ENCODE data around the gene DNAH2. TPM values are rescaled to one million over a fixed set of nuclear protein-coding genes. Genes with fewer than 3 reads are reported as not detected.

Gene DNAH2
- total and polyA plus RNA-seq, 2 donors (not counting 1 experiment from before 2014, with no cell fraction given): 0.08 to 0.17 TPM

DNA sequence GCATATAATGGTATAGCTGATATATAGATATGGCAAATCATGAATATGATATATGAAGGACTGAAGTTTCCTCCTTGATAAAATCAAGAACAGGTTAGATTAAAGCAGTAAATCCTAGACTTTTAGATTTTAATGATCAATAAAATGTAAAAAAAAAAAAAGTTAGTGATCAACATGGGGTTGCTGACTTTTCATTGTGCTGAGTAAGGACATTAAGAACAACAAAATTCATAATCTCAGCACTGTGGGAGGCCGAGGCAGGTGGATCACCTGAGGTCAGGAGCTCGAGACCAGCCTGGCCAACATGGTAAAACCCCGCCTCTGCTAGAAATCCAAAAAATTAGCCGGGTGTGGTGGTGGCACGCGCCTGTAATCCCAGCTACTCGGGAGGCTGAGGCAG, 160.7 kb downstream of the DNAH2 start:
- peaks cover 2% of the 10 kb centered on the region for H3K36me3 ChIP-seq (ENCODE audit: control insufficient read depth, insufficient read depth, low read length)
- no peak overlapping the region for H2AFZ ChIP-seq (ENCODE audit: low read length)
- no peaks in the 10 kb centered on the region for H3K27me3 ChIP-seq (ENCODE audit: control insufficient read depth, insufficient read depth, low read length)
- no peaks in the 10 kb centered on the region for H3K79me2 ChIP-seq (ENCODE audit: control insufficient read depth, insufficient read depth, low read length)
- no peak for DNase-seq (ENCODE audit: low read depth in 2 of 2)
- no peak overlapping the region for H3K4me3 ChIP-seq (replicated peaks in 1 of 4; ENCODE audit: control extremely low read depth in 1 of 4, insufficient read depth in 1 of 4, low read depth in 3 of 4, low read length in 4 of 4)
- H3K27ac ChIP-seq (ENCODE audit: insufficient read depth, low read length): no peak overlapping the region
- no peaks in the 10 kb centered on the region for H3K4me1 ChIP-seq (ENCODE audit: control insufficient read depth, extremely low read depth, insufficient read depth, low read length)
- H3K4me2 ChIP-seq (ENCODE audit: extremely low read depth, insufficient read depth, low read length): no peak overlapping the region
- H3K9ac ChIP-seq (ENCODE audit: insufficient read depth, low read length): no peak overlapping the region
- H4K20me1 ChIP-seq (ENCODE audit: control insufficient read depth, extremely low read depth, insufficient read depth, low read length): no peaks in the 10 kb centered on the region
- H3K9me3 ChIP-seq (ENCODE audit: control insufficient read depth, insufficient read depth, low read depth, low read length): no peaks in the 10 kb centered on the region
- TF ChIP-seq, protein P1, sequence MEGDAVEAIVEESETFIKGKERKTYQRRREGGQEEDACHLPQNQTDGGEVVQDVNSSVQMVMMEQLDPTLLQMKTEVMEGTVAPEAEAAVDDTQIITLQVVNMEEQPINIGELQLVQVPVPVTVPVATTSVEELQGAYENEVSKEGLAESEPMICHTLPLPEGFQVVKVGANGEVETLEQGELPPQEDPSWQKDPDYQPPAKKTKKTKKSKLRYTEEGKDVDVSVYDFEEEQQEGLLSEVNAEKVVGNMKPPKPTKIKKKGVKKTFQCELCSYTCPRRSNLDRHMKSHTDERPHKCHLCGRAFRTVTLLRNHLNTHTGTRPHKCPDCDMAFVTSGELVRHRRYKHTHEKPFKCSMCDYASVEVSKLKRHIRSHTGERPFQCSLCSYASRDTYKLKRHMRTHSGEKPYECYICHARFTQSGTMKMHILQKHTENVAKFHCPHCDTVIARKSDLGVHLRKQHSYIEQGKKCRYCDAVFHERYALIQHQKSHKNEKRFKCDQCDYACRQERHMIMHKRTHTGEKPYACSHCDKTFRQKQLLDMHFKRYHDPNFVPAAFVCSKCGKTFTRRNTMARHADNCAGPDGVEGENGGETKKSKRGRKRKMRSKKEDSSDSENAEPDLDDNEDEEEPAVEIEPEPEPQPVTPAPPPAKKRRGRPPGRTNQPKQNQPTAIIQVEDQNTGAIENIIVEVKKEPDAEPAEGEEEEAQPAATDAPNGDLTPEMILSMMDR (conservative IDR thresholded peaks at IDR 0.05 in 1 of 2, IDR thresholded peaks at IDR 0.05 in 1 of 2; ENCODE audit: low read depth in 1 of 2, low read length in 2 of 2): no peak
- no peak for TF ChIP-seq EZH2 (IDR thresholded peaks at IDR 0.05; ENCODE audit: low read length, missing control alignments)

DNA sequence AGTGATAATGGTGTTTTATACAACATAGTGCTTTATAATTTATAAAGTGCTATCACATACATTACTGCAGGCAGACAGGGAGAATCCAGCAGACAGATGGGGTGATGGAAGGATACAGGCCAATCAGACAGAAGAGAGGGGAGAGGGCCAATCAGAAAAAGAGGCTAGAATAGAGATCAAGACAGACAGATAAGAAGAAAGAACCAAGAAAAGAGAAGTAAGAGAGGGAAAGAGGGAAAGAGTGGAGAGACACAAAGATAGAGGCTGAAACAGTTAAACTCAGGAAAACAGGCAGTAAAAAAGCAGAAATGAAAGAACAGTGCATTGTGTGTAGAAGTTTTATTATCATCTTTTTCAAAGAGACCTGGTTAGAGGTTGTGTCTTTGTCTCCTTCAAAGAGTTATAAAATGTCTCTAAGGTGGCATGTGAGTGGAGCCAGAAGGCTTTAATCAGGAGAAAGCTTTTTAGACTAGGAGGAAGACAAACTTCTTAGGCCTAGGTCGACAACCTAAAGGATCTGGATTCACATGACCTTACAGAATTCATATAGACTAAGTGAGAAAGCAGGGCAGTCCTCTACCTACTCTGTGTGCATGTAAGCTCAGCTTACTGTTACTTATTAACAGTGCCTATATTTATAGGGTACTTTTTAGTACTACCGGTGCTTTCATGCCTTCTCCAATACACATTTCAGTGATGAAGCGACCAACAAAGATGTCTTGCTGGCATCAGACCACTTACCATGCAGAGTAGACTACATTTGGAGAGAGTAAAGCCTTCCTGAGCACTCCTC, 162.7 kb downstream of the DNAH2 start:
- H3K4me3 ChIP-seq (replicated peaks in 1 of 4; ENCODE audit: control extremely low read depth in 1 of 4, insufficient read depth in 1 of 4, low read depth in 3 of 4, low read length in 4 of 4): no peak overlapping the region
- no peak overlapping the region for H3K9ac ChIP-seq (ENCODE audit: insufficient read depth, low read length)
- no peaks in the 10 kb centered on the region for H4K20me1 ChIP-seq (ENCODE audit: control insufficient read depth, extremely low read depth, insufficient read depth, low read length)
- no peaks in the 10 kb centered on the region for H3K79me2 ChIP-seq (ENCODE audit: control insufficient read depth, insufficient read depth, low read length)
- H3K4me2 ChIP-seq (ENCODE audit: extremely low read depth, insufficient read depth, low read length): no peak overlapping the region
- no peak overlapping the region for H3K27ac ChIP-seq (ENCODE audit: insufficient read depth, low read length)
- H3K4me1 ChIP-seq (ENCODE audit: control insufficient read depth, extremely low read depth, insufficient read depth, low read length): no peaks in the 10 kb centered on the region
- TF ChIP-seq EZH2 (IDR thresholded peaks at IDR 0.05; ENCODE audit: low read length, missing control alignments): no peak
- TF ChIP-seq, protein P1 (conservative IDR thresholded peaks at IDR 0.05 in 1 of 2, IDR thresholded peaks at IDR 0.05 in 1 of 2; ENCODE audit: low read depth in 1 of 2, low read length in 2 of 2): no peak
- H2AFZ ChIP-seq (ENCODE audit: low read length): no peak overlapping the region
- DNase-seq (ENCODE audit: low read depth in 2 of 2): no peak
- H3K27me3 ChIP-seq (ENCODE audit: control insufficient read depth, insufficient read depth, low read length): no peaks in the 10 kb centered on the region
- peaks cover 2% of the 10 kb centered on the region for H3K36me3 ChIP-seq (ENCODE audit: control insufficient read depth, insufficient read depth, low read length)
- H3K9me3 ChIP-seq (ENCODE audit: control insufficient read depth, insufficient read depth, low read depth, low read length): no peaks in the 10 kb centered on the region

DNA sequence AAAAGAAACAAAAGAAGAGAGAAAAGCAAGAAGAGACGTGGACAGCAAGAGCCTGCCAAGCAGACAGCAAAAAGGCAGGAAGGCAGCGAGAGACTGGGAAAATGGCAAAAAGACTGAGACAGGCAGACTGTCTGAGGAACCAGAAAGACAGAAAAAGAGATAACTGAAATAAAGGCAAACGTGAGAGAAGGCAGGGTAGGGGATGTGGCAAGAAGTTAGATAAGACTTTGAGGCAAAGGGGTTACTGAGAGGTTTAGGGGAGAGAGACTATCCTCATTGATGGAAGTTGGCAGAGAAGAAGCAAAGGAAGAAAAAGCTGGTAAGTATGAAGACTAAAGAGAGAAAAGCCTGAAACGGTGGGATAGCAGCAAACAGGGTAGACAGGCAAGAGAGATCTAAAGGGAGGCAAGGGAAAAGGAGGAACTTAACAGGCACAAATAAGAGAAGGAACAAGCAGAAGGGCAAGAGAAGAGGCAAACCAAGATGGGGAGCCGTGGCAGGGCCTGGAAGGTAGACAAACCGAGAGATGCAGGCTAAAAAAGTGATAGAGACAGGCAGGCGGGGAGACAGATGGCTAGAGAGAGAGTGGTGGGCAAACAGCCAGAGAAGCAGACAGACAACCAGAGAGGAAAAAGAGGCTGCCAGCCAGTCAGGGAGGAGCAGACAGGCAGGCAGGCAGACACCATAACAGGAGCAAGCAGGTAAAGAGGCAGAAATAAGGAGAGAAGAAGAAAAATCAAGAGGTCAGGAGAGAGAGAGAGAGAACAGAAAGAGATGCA, 163.9 kb downstream of the DNAH2 start:
- Histone ChIP-seq H4K20me1 (ENCODE audit: control insufficient read depth, extremely low read depth, insufficient read depth, low read length) (no peaks in the 10 kb centered on the region), H3K4me2 (ENCODE audit: extremely low read depth, insufficient read depth, low read length) (no peak overlapping the region), H3K4me1 (ENCODE audit: control insufficient read depth, extremely low read depth, insufficient read depth, low read length) (no peaks in the 10 kb centered on the region), H3K4me3 (replicated peaks in 1 of 4; ENCODE audit: control extremely low read depth in 1 of 4, insufficient read depth in 1 of 4, low read depth in 3 of 4, low read length in 4 of 4) (no peak overlapping the region), H3K9ac (ENCODE audit: insufficient read depth, low read length) (no peak overlapping the region), H3K27ac (ENCODE audit: insufficient read depth, low read length) (no peak overlapping the region), H3K9me3 (ENCODE audit: control insufficient read depth, insufficient read depth, low read depth, low read length) (no peaks in the 10 kb centered on the region), H3K27me3 (ENCODE audit: control insufficient read depth, insufficient read depth, low read length) (no peaks in the 10 kb centered on the region), H3K79me2 (ENCODE audit: control insufficient read depth, insufficient read depth, low read length) (peaks cover 7% of the 10 kb centered on the region), H2AFZ (ENCODE audit: low read length) (no peak overlapping the region), H3K36me3 (ENCODE audit: control insufficient read depth, insufficient read depth, low read length) (peaks cover 2% of the 10 kb centered on the region)
- peak in 1 of 2 donors; percentile 6 for DNase-seq (ENCODE audit: low read depth in 2 of 2)
- TF ChIP-seq, protein P1 (conservative IDR thresholded peaks at IDR 0.05 in 1 of 2, IDR thresholded peaks at IDR 0.05 in 1 of 2; ENCODE audit: low read depth in 1 of 2, low read length in 2 of 2): no peak
- no peak for TF ChIP-seq EZH2 (IDR thresholded peaks at IDR 0.05; ENCODE audit: low read length, missing control alignments)

Measured in fibroblast of lung (primary cell).